HepG2 (cell line): ENCODE data around the gene VEZT. TPM values are rescaled to one million over a fixed set of nuclear protein-coding genes. Genes with fewer than 3 reads are reported as not detected.

Experiments
- ARID4A ChIP-seq: sonication (generic); formaldehyde crosslinking; IDR thresholded peaks from 2 replicates; pipeline ENCODE4 v1.5.0; 2020; ENCODE audit warnings: mild to moderate bottlenecking, missing genetic modification reagents, borderline replicate concordance
- CREB1 ChIP-seq, 2 experiments: fragments of 450-650 bp in 1 of 2; IDR thresholded peaks; 2 replicates each; pipeline ENCODE4 v1.6.1; 2016 to 2017; ENCODE audit warnings: control low read depth in 1 of 2, mild to moderate bottlenecking in 1 of 2, missing compliant biosample characterization in 1 of 2, missing genetic modification characterization in 1 of 2
- ESRRA ChIP-seq: sonication (generic); formaldehyde crosslinking; IDR thresholded peaks from 2 replicates; pipeline ENCODE4 v1.5.1; 2020; ENCODE audit warnings: mild to moderate bottlenecking, low read depth, missing genetic modification reagents
- GABPB1 ChIP-seq: IDR thresholded peaks from 2 replicates; pipeline ENCODE4 v1.6.1; 2016; ENCODE audit warnings: mild to moderate bottlenecking, missing genetic modification reagents, moderate library complexity, missing compliant biosample characterization
- HMGXB4 ChIP-seq, 2 experiments: sonication (generic) in 1 of 2; formaldehyde crosslinking in 1 of 2; IDR thresholded peaks; 2 replicates each; pipeline versions ENCODE4 v1.4.0 to v1.6.1; 2018 to 2020; ENCODE audit warnings: missing genetic modification reagents in 2 of 2, borderline replicate concordance in 1 of 2, low read depth in 1 of 2, mild to moderate bottlenecking in 1 of 2, missing biosample characterization in 1 of 2
- HNRNPUL1 ChIP-seq: fragments of 200-400 bp; formaldehyde crosslinking; IDR thresholded peaks from 2 replicates; pipeline ENCODE4 v1.6.1; 2017; ENCODE audit warnings: low read depth, mild to moderate bottlenecking, low read length, moderate library complexity
- MAFG ChIP-seq: sonication (generic); formaldehyde crosslinking; IDR thresholded peaks from 2 replicates; pipeline ENCODE4 v1.5.1; 2020; ENCODE audit warnings: mild to moderate bottlenecking, missing genetic modification reagents
- NPAS2 ChIP-seq: sonication (generic); formaldehyde crosslinking; IDR thresholded peaks from 2 replicates; pipeline ENCODE4 v1.8.0; 2022; ENCODE audit warnings: mild to moderate bottlenecking, missing genetic modification reagents, borderline replicate concordance
- PHF21A ChIP-seq: sonication (generic); formaldehyde crosslinking; IDR thresholded peaks from 2 replicates; pipeline ENCODE4 v1.5.0; 2020; ENCODE audit warnings: mild to moderate bottlenecking, missing genetic modification reagents
- UBTF ChIP-seq: sonication (generic); formaldehyde crosslinking; IDR thresholded peaks from 2 replicates; pipeline ENCODE4 v1.4.0; 2020; ENCODE audit warnings: mild to moderate bottlenecking, missing genetic modification reagents
- ZFP62 ChIP-seq: sonication (generic); formaldehyde crosslinking; IDR thresholded peaks from 2 replicates; pipeline ENCODE4 v1.4.0; 2020; ENCODE audit warnings: missing genetic modification reagents
- ZNF263 ChIP-seq: sonication (generic); formaldehyde crosslinking; IDR thresholded peaks from 2 replicates; pipeline ENCODE4 v1.4.0; 2020; ENCODE audit warnings: missing genetic modification reagents
- ZNF280D ChIP-seq: sonication (generic); formaldehyde crosslinking; IDR thresholded peaks from 2 replicates; pipeline ENCODE4 v1.5.1; 2020; ENCODE audit warnings: mild to moderate bottlenecking, missing genetic modification reagents
- ZNF543 ChIP-seq: sonication (generic); formaldehyde crosslinking; IDR thresholded peaks from 2 replicates; pipeline ENCODE4 v1.4.0; 2020; ENCODE audit warnings: mild to moderate bottlenecking, missing genetic modification reagents
- ZNF776 ChIP-seq: sonication (generic); formaldehyde crosslinking; IDR thresholded peaks from 2 replicates; pipeline ENCODE4 v1.4.0; 2020; ENCODE audit warnings: mild to moderate bottlenecking, missing genetic modification reagents
- polyA plus RNA-seq, 8 experiments: library from polyadenylated mRNA; depleted of rRNA in 3 of 8; stranded (reverse) in 7 of 8; unstranded in 1 of 8; fragments of >200 nt; fragmentation: Illumina TruSeq in 4 of 8; extraction: Trizol in 4 of 8; gene quantifications; 2 replicates each; pipeline versions ENCODE4 v1.2.1 to v1.2.3, GENCODE V29; 2011 to 2016; ENCODE audit warnings: low read depth in 4 of 8, missing spikeins in 1 of 8, mixed read lengths in 1 of 8; ENCODE audit not compliant: insufficient read depth in 1 of 8
- total RNA-seq, 5 experiments: library from RNA; depleted of rRNA; stranded (reverse); fragments of >200 nt; fragmentation: Illumina TruSeq; extraction: Trizol; gene quantifications; 2 replicates each; pipeline ENCODE4 v1.2.3, GENCODE V29; 2016; ENCODE audit warnings: low read depth in 1 of 5

The VEZT gene
- total and polyA plus RNA-seq, 2 of the 13 experiments (the other 11 are each of a cell fraction or from before 2014, with no cell fraction given): 35.5 to 51.6 TPM

- TF ChIP-seq ZNF263 (peak; percentile 90), PHF21A (CRISPR knock-in tag) (peak; percentile 56), ZFP62 (CRISPR knock-in tag) (no peak), ARID4A (CRISPR knock-in tag) (peak; percentile 81), MAFG (CRISPR knock-in tag) (0 out of 2 replicates have a peak, but pooled peaks have one; percentile 47), ZNF543 (CRISPR knock-in tag) (peak; percentile 32), HNRNPUL1 (no peak), NPAS2 (CRISPR knock-in tag) (no peak), ZNF776 (peak; percentile 23; the same call in 1 of the 2 replicates), GABPB1 (CRISPR knock-in tag) (peak; percentile 84), ESRRA (no peak), UBTF (CRISPR knock-in tag) (peak; percentile 85), ZNF280D (no peak), HMGXB4 (CRISPR knock-in tag; IDR thresholded peaks at IDR 0.05; ENCODE audit: borderline replicate concordance in 1 of 2, low read depth in 1 of 2) (peak in 1 of 2 experiments; percentile 87; a peak in 3 of 4 replicates), CREB1 (IDR thresholded peaks at IDR 0.05) (peak; percentile 88), CREB1 (CRISPR knock-in tag; IDR thresholded peaks at IDR 0.05) (peak; percentile 98)
These were observed at the start of gene VEZT, which contains the start of gene FGD6 (continued) for GRCh38 chr12:95217377-95218149.
